Measurements from ENCODE around the gene RABGAP1. TPM values are rescaled to one million over a fixed set of nuclear protein-coding genes. Genes with fewer than 3 reads are reported as not detected.

Gene RABGAP1
- total and polyA plus RNA-seq, 5 donors from 2014 or later = 19.2 to 50.7 (median 27.7) TPM

- Histone ChIP-seq H3K36me3 (ENCODE audit: control insufficient read depth, insufficient read depth, low read length) (peaks cover 31% of the 10 kb centered on the region), H3K27me3 (ENCODE audit: control insufficient read depth, insufficient read depth, low read length) (no peaks in the 10 kb centered on the region), H3K27ac (ENCODE audit: insufficient read depth, low read length, poor library complexity, severe bottlenecking) (no peak overlapping the region), H3K4me1 (ENCODE audit: control insufficient read depth, insufficient read depth, low read length, poor library complexity, severe bottlenecking) (no peaks in the 10 kb centered on the region), H3K9me3 (ENCODE audit: control insufficient read depth in 2 of 2, low read length in 2 of 2) (no peaks in the 10 kb centered on the region), H3K4me3 (ENCODE audit: low read depth, low read length) (no peak overlapping the region)
- Mint-ChIP-seq H3K4me3 (no peak overlapping the region), H3K27me3 (no peaks in the 10 kb centered on the region), H3K27ac (no peak overlapping the region), H3K36me3 (peaks cover 28% of the 10 kb centered on the region), H3K4me1 (peaks cover 0 to 5% (median 3%) of the 10 kb centered on the region in 4 donors), H3K9me3 (no peaks in the 10 kb centered on the region)
- no peak for DNase-seq
- ATAC-seq (ENCODE audit: low read depth in 2 of 2) = no peak
Observed at GRCh38 chr9:123064716-123065115, 123.9 kb downstream of the RABGAP1 start.

GRCh38 chr9:123065196-123065595 is 124.4 kb downstream of the RABGAP1 start:
- Histone ChIP-seq H3K27me3 (ENCODE audit: control insufficient read depth, insufficient read depth, low read length) (no peaks in the 10 kb centered on the region), H3K27ac (ENCODE audit: insufficient read depth, low read length, poor library complexity, severe bottlenecking) (no peak overlapping the region), H3K36me3 (ENCODE audit: control insufficient read depth, insufficient read depth, low read length) (peaks cover 34% of the 10 kb centered on the region), H3K4me3 (ENCODE audit: low read depth, low read length) (no peak overlapping the region), H3K4me1 (ENCODE audit: control insufficient read depth, insufficient read depth, low read length, poor library complexity, severe bottlenecking) (no peaks in the 10 kb centered on the region), H3K9me3 (ENCODE audit: control insufficient read depth in 2 of 2, low read length in 2 of 2) (no peaks in the 10 kb centered on the region)
- no peak overlapping the region for H3K4me3 Mint-ChIP-seq
- peaks cover 0 to 5% (median 3%) of the 10 kb centered on the region in 4 donors for H3K4me1 Mint-ChIP-seq
- peaks cover 32% of the 10 kb centered on the region for H3K36me3 Mint-ChIP-seq
- H3K27me3 Mint-ChIP-seq = no peaks in the 10 kb centered on the region
- H3K27ac Mint-ChIP-seq = no peak overlapping the region
- no peak for ATAC-seq (ENCODE audit: low read depth in 2 of 2)
- H3K9me3 Mint-ChIP-seq = no peaks in the 10 kb centered on the region
- no peak for DNase-seq

DNA sequence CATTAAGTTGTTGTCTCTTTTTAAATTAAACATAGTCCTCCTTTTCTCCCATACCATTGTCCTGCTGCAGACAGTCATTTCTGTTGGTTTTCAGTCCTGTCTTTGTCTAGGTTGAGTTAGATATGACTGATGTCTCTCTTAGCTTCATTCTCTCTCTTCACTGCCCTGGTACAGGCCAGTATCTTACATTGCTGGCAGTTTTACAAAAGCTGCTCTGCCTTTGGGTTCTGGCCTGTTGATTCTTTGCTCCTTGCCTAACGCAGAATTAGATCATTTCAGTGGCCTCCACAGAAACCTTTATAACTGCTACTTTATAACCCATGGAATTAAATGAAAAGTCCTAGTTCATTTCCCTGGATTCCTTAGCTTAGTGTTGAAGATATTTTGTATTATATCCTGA is 126.3 kb downstream of the RABGAP1 start:
- Mint-ChIP-seq H3K9me3 (no peaks in the 10 kb centered on the region), H3K36me3 (peaks cover 45% of the 10 kb centered on the region)
- H3K4me3 ChIP-seq (ENCODE audit: low read depth, low read length) = no peak overlapping the region

GRCh38 chr9:123069010-123069481 is 128.2 kb downstream of the RABGAP1 start:
- H3K27me3 ChIP-seq (ENCODE audit: control insufficient read depth, insufficient read depth, low read length) = no peaks in the 10 kb centered on the region
- peaks cover 60% of the 10 kb centered on the region for H3K36me3 ChIP-seq (ENCODE audit: control insufficient read depth, insufficient read depth, low read length)
- no peak overlapping the region for H3K27ac ChIP-seq (ENCODE audit: insufficient read depth, low read length, poor library complexity, severe bottlenecking)
- H3K4me1 Mint-ChIP-seq = peaks cover 0 to 8% (median under 1%) of the 10 kb centered on the region in 4 donors
- peaks cover 35% of the 10 kb centered on the region for H3K36me3 Mint-ChIP-seq
- no peaks in the 10 kb centered on the region for H3K9me3 ChIP-seq (ENCODE audit: control insufficient read depth in 2 of 2, low read length in 2 of 2)
- no peak overlapping the region for H3K4me3 ChIP-seq (ENCODE audit: low read depth, low read length)
- no peaks in the 10 kb centered on the region for H3K27me3 Mint-ChIP-seq
- no peaks in the 10 kb centered on the region for H3K4me1 ChIP-seq (ENCODE audit: control insufficient read depth, insufficient read depth, low read length, poor library complexity, severe bottlenecking)
- DNase-seq (no peak), ATAC-seq (ENCODE audit: low read depth in 2 of 2) (no peak)
- H3K9me3 Mint-ChIP-seq = no peaks in the 10 kb centered on the region
- no peak overlapping the region for H3K4me3 Mint-ChIP-seq
- H3K27ac Mint-ChIP-seq = no peak overlapping the region

More for the DNA sequence above, 126.3 kb downstream of the RABGAP1 start:
- Mint-ChIP-seq H3K4me1 (peaks cover 0 to 8% (median 3%) of the 10 kb centered on the region in 4 donors), H3K27me3 (no peaks in the 10 kb centered on the region), H3K27ac (no peak overlapping the region), H3K4me3 (no peak overlapping the region)
- DNase-seq = no peak
- H3K27me3 ChIP-seq (ENCODE audit: control insufficient read depth, insufficient read depth, low read length) = no peaks in the 10 kb centered on the region
- no peak for ATAC-seq (ENCODE audit: low read depth in 2 of 2)
- no peak overlapping the region for H3K27ac ChIP-seq (ENCODE audit: insufficient read depth, low read length, poor library complexity, severe bottlenecking)
- H3K9me3 ChIP-seq (ENCODE audit: control insufficient read depth in 2 of 2, low read length in 2 of 2) = no peaks in the 10 kb centered on the region
- H3K36me3 ChIP-seq (ENCODE audit: control insufficient read depth, insufficient read depth, low read length) = peaks cover 42% of the 10 kb centered on the region
- H3K4me1 ChIP-seq (ENCODE audit: control insufficient read depth, insufficient read depth, low read length, poor library complexity, severe bottlenecking) = no peaks in the 10 kb centered on the region

GRCh38 chr9:123070198-123070597 is 129.4 kb downstream of the RABGAP1 start:
- H3K4me3 Mint-ChIP-seq = no peak overlapping the region
- no peaks in the 10 kb centered on the region for H3K9me3 Mint-ChIP-seq
- Histone ChIP-seq H3K36me3 (ENCODE audit: control insufficient read depth, insufficient read depth, low read length) (peaks cover 59% of the 10 kb centered on the region), H3K27ac (ENCODE audit: insufficient read depth, low read length, poor library complexity, severe bottlenecking) (no peak overlapping the region), H3K9me3 (ENCODE audit: control insufficient read depth in 2 of 2, low read length in 2 of 2) (no peaks in the 10 kb centered on the region), H3K27me3 (ENCODE audit: control insufficient read depth, insufficient read depth, low read length) (no peaks in the 10 kb centered on the region), H3K4me3 (ENCODE audit: low read depth, low read length) (no peak overlapping the region), H3K4me1 (ENCODE audit: control insufficient read depth, insufficient read depth, low read length, poor library complexity, severe bottlenecking) (no peaks in the 10 kb centered on the region)
- H3K36me3 Mint-ChIP-seq = peaks cover 28% of the 10 kb centered on the region
- H3K4me1 Mint-ChIP-seq = peaks cover 0 to 8% (median 0%) of the 10 kb centered on the region in 4 donors
- no peak overlapping the region for H3K27ac Mint-ChIP-seq
- no peak for ATAC-seq (ENCODE audit: low read depth in 2 of 2)
- no peak for DNase-seq
- no peaks in the 10 kb centered on the region for H3K27me3 Mint-ChIP-seq

- ATAC-seq (ENCODE audit: low read depth in 2 of 2) (no peak), DNase-seq (no peak)
- no peaks in the 10 kb centered on the region for H3K27me3 Mint-ChIP-seq
- H3K9me3 Mint-ChIP-seq = no peaks in the 10 kb centered on the region
- Histone ChIP-seq H3K36me3 (ENCODE audit: control insufficient read depth, insufficient read depth, low read length) (peaks cover 53% of the 10 kb centered on the region), H3K27me3 (ENCODE audit: control insufficient read depth, insufficient read depth, low read length) (no peaks in the 10 kb centered on the region), H3K4me1 (ENCODE audit: control insufficient read depth, insufficient read depth, low read length, poor library complexity, severe bottlenecking) (no peaks in the 10 kb centered on the region), H3K9me3 (ENCODE audit: control insufficient read depth in 2 of 2, low read length in 2 of 2) (no peaks in the 10 kb centered on the region), H3K27ac (ENCODE audit: insufficient read depth, low read length, poor library complexity, severe bottlenecking) (no peak overlapping the region), H3K4me3 (ENCODE audit: low read depth, low read length) (no peak overlapping the region)
- H3K36me3 Mint-ChIP-seq = peaks cover 18% of the 10 kb centered on the region
- H3K27ac Mint-ChIP-seq = peak overlapping the region in 1 of 3 donors; percentile 42
- no peak overlapping the region for H3K4me3 Mint-ChIP-seq
- H3K4me1 Mint-ChIP-seq = peaks cover 0 to 5% (median 0%) of the 10 kb centered on the region in 4 donors
Observed at GRCh38 chr9:123072407-123072995, 131.7 kb downstream of the RABGAP1 start.

DNA sequence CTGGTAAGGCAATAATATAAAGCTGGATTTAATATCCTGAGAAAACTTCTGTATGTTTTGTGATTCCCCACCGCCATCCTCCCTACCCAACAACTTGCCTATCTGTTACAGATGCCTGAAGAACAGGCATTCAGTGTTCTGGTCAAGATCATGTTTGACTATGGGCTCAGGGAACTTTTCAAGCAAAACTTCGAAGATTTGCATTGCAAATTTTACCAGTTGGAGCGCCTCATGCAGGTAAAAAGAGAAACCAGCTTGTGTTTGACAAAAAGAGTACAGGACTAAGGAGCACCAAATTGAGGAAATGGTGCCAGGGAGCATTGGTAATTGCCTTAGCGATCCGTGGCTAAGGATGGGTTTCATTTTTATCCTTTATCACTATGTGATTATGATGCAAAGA is 132.6 kb downstream of the RABGAP1 start:
- no peaks in the 10 kb centered on the region for H3K4me1 ChIP-seq (ENCODE audit: control insufficient read depth, insufficient read depth, low read length, poor library complexity, severe bottlenecking)
- H3K27ac Mint-ChIP-seq = no peak overlapping the region
- no peaks in the 10 kb centered on the region for H3K27me3 ChIP-seq (ENCODE audit: control insufficient read depth, insufficient read depth, low read length)
- ATAC-seq (ENCODE audit: low read depth in 2 of 2) = no peak
- no peaks in the 10 kb centered on the region for H3K27me3 Mint-ChIP-seq
- peaks cover 19% of the 10 kb centered on the region for H3K36me3 Mint-ChIP-seq
- no peak overlapping the region for H3K27ac ChIP-seq (ENCODE audit: insufficient read depth, low read length, poor library complexity, severe bottlenecking)
- H3K9me3 Mint-ChIP-seq = no peaks in the 10 kb centered on the region
- no peak overlapping the region for H3K4me3 ChIP-seq (ENCODE audit: low read depth, low read length)
- DNase-seq = no peak
- H3K36me3 ChIP-seq (ENCODE audit: control insufficient read depth, insufficient read depth, low read length) = peaks cover 56% of the 10 kb centered on the region
- no peaks in the 10 kb centered on the region for H3K9me3 ChIP-seq (ENCODE audit: control insufficient read depth in 2 of 2, low read length in 2 of 2)
- peaks cover 0 to 3% (median 0%) of the 10 kb centered on the region in 4 donors for H3K4me1 Mint-ChIP-seq
- no peak overlapping the region for H3K4me3 Mint-ChIP-seq

GRCh38 chr9:123073991-123074422 is 133.2 kb downstream of the RABGAP1 start:
- no peaks in the 10 kb centered on the region for H3K9me3 ChIP-seq (ENCODE audit: control insufficient read depth in 2 of 2, low read length in 2 of 2)
- H3K36me3 Mint-ChIP-seq = peaks cover 24% of the 10 kb centered on the region
- H3K27me3 ChIP-seq (ENCODE audit: control insufficient read depth, insufficient read depth, low read length) = no peaks in the 10 kb centered on the region
- ATAC-seq (ENCODE audit: low read depth in 2 of 2) (no peak), DNase-seq (no peak)
- no peak overlapping the region for H3K27ac Mint-ChIP-seq
- no peak overlapping the region for H3K4me3 Mint-ChIP-seq
- no peaks in the 10 kb centered on the region for H3K9me3 Mint-ChIP-seq
- peaks cover 59% of the 10 kb centered on the region for H3K36me3 ChIP-seq (ENCODE audit: control insufficient read depth, insufficient read depth, low read length)
- no peak overlapping the region for H3K4me3 ChIP-seq (ENCODE audit: low read depth, low read length)
- no peaks in the 10 kb centered on the region for H3K27me3 Mint-ChIP-seq
- H3K4me1 ChIP-seq (ENCODE audit: control insufficient read depth, insufficient read depth, low read length, poor library complexity, severe bottlenecking) = no peaks in the 10 kb centered on the region
- H3K27ac ChIP-seq (ENCODE audit: insufficient read depth, low read length, poor library complexity, severe bottlenecking) = no peak overlapping the region
- peaks cover 0 to 3% (median 0%) of the 10 kb centered on the region in 4 donors for H3K4me1 Mint-ChIP-seq

All from CD4-positive, CD25-positive, alpha-beta regulatory T cell (primary cell).